ENCODE measurements around the gene ATP5PB. TPM values are rescaled to one million over a fixed set of nuclear protein-coding genes. Genes with fewer than 3 reads are reported as not detected.

The ATP5PB gene
- total RNA-seq, 1 donor from 2014 or later: 273 TPM

- ATAC-seq: no peak
These were observed 26.9 kb downstream of the ATP5PB start for GRCh38 chr1:111476214-111476613.

GRCh38 chr1:111476761-111477309, 27.6 kb downstream of the ATP5PB start:
- peak; percentile 30 for ATAC-seq

- ATAC-seq: no peak
These were observed 31.4 kb downstream of the ATP5PB start for GRCh38 chr1:111480674-111481073.

- ATAC-seq: peak; percentile 83
These were observed 32.3 kb downstream of the ATP5PB start for GRCh38 chr1:111481387-111482221.

- ATAC-seq: no peak
These were observed 33.9 kb downstream of the ATP5PB start for GRCh38 chr1:111483166-111483565.

- no peak for ATAC-seq
These were observed 34.6 kb downstream of the ATP5PB start for GRCh38 chr1:111483876-111484275.

GRCh38 chr1:111484391-111485026, 35.2 kb downstream of the ATP5PB start:
- no peak for ATAC-seq

GRCh38 chr1:111486431-111486830, 37.2 kb downstream of the ATP5PB start:
- no peak for ATAC-seq

- no peak for ATAC-seq
These were observed 37.9 kb downstream of the ATP5PB start for GRCh38 chr1:111487133-111487532.

GRCh38 chr1:111488669-111489068, 39.4 kb downstream of the ATP5PB start:
- ATAC-seq: no peak

GRCh38 chr1:111489604-111490003, 40.3 kb downstream of the ATP5PB start:
- no peak for ATAC-seq

GRCh38 chr1:111490220-111490619, 41.0 kb downstream of the ATP5PB start:
- no peak for ATAC-seq

- ATAC-seq: no peak
These were observed 41.8 kb downstream of the ATP5PB start for GRCh38 chr1:111491070-111491469.

- no peak for ATAC-seq
These were observed 47.1 kb downstream of the ATP5PB start for GRCh38 chr1:111496398-111496797.

- no peak for ATAC-seq
These were observed 48.3 kb downstream of the ATP5PB start for GRCh38 chr1:111497592-111497991.

GRCh38 chr1:111499026-111499785, 49.9 kb downstream of the ATP5PB start:
- ATAC-seq: no peak

- no peak for ATAC-seq
These were observed 52.4 kb downstream of the ATP5PB start for GRCh38 chr1:111501645-111502044.

GRCh38 chr1:111503585-111504060, 54.4 kb downstream of the ATP5PB start, which contains the start of the genes ADORA3 and TMIGD3:
TSS of gene ADORA3 (minus strand) at chr1:111503633. CDS start at chr1:111503354, 279 bp downstream.
TSS of gene TMIGD3 (minus strand) at chr1:111503633. CDS start at chr1:111503354, 279 bp downstream.
- ATAC-seq: no peak

- ATAC-seq: no peak
These were observed 54.8 kb downstream of the ATP5PB start for GRCh38 chr1:111504097-111504496.

GRCh38 chr1:111505641-111506119, 56.4 kb downstream of the ATP5PB start:
- peak; percentile 19 for ATAC-seq

GRCh38 chr1:111506561-111506960, 57.3 kb downstream of the ATP5PB start:
- no peak for ATAC-seq

Measured in esophagus mucosa (tissue), 1 donor.